SK-N-SH (cell line): ENCODE results near the gene DHRSX.

Experiments used
- EP300 ChIP-seq, 2 experiments: IDR thresholded peaks; 2 replicates each; pipeline versions ENCODE4 v1.4.0 to v1.6.1; 2012; ENCODE audit warnings: borderline replicate concordance in 1 of 2, low read depth in 1 of 2, low read length in 1 of 2
- GABPA ChIP-seq: IDR thresholded peaks from 2 replicates; pipeline ENCODE4 v1.4.0; 2012; ENCODE audit warnings: low read depth, mild to moderate bottlenecking
- RAD21 ChIP-seq: IDR thresholded peaks from 2 replicates; pipeline ENCODE4 v1.6.1; 2012; ENCODE audit warnings: mild to moderate bottlenecking, low read length
- SMC3 ChIP-seq: IDR thresholded peaks from 2 replicates; pipeline ENCODE4 v1.6.1; 2012; ENCODE audit warnings: low read depth, low read length, improper control_type of control experiment
- TF ChIP-seq, protein P1 (sequence below): fragments of 200-600 bp; sonication (generic); IDR thresholded peaks from 2 replicates; pipeline ENCODE4 v1.6.1; 2017; ENCODE audit warnings: antibody characterized with exemption, mild to moderate bottlenecking, moderate library complexity
- TF ChIP-seq, protein P2 (sequence below): fragments of 150-350 bp; IDR thresholded peaks from 2 replicates; pipeline ENCODE4 v1.6.1; 2017; ENCODE audit warnings: antibody characterized with exemption, low read length, low read depth, borderline replicate concordance

DNA sequence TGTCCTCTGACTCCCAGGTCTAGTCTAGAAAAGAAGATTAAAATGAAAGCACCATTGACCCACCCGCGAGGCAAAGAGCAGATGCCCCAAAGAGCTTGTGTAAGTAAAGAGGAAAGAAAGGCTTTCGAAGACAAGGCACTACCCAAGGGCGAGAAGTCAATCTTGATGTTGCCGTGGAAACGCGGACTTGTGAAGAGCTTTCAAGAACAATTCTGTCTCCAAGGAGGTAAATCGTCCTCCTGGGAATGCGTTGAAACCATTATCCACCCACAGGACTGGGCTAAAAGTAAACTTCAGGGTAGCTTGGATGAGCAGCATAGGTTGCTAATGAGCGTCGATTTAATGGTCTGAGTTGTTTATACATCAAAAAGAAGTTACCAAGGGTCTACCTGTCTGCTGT lies 189.3 kb downstream of the DHRSX start:
- TF ChIP-seq EP300 (IDR thresholded peaks at IDR 0.05; ENCODE audit: borderline replicate concordance in 1 of 2, low read depth in 1 of 2, low read length in 1 of 2) (no peak), GABPA (no peak), SMC3 (no peak), RAD21 (no peak)
- TF ChIP-seq, protein P1, sequence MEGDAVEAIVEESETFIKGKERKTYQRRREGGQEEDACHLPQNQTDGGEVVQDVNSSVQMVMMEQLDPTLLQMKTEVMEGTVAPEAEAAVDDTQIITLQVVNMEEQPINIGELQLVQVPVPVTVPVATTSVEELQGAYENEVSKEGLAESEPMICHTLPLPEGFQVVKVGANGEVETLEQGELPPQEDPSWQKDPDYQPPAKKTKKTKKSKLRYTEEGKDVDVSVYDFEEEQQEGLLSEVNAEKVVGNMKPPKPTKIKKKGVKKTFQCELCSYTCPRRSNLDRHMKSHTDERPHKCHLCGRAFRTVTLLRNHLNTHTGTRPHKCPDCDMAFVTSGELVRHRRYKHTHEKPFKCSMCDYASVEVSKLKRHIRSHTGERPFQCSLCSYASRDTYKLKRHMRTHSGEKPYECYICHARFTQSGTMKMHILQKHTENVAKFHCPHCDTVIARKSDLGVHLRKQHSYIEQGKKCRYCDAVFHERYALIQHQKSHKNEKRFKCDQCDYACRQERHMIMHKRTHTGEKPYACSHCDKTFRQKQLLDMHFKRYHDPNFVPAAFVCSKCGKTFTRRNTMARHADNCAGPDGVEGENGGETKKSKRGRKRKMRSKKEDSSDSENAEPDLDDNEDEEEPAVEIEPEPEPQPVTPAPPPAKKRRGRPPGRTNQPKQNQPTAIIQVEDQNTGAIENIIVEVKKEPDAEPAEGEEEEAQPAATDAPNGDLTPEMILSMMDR, result no peak
- TF ChIP-seq, protein P2, sequence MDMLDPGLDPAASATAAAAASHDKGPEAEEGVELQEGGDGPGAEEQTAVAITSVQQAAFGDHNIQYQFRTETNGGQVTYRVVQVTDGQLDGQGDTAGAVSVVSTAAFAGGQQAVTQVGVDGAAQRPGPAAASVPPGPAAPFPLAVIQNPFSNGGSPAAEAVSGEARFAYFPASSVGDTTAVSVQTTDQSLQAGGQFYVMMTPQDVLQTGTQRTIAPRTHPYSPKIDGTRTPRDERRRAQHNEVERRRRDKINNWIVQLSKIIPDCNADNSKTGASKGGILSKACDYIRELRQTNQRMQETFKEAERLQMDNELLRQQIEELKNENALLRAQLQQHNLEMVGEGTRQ, result no peak
